ENCODE measurements around the gene IFIT1.

DNA sequence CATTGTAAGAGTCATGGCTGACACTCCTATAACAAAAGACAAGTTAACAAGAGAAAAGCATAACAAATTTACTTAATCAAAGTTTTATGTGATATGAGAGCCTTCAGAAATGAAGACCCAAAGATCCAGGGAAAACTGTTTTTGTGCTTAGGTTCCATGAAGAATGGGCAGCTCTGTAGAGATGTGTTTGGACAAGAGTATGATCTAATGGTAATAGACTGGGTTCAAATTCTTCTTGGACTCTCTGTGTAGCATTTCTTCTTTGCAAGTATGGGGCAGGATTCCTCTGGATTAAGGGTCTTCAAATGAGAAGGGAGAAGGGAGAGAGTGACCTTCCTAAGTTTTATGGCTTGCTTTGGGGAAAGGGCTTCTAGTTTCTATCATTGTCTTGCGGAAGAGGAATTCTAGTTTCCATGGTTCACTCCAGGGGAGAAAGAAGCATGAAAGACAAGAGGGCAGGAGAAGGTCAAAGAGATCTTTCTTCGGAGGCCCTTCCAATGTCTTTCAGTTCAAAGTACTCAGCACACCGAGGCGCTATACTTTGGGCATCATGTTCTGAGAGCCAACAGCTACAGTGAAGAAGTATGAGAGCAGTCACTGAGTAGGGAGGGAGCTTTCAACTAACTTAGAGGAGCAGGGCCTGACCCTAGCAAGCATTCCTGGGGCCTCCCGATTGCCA, 49.2 kb upstream of the IFIT1 start:
- TF ChIP-seq, protein P1, sequence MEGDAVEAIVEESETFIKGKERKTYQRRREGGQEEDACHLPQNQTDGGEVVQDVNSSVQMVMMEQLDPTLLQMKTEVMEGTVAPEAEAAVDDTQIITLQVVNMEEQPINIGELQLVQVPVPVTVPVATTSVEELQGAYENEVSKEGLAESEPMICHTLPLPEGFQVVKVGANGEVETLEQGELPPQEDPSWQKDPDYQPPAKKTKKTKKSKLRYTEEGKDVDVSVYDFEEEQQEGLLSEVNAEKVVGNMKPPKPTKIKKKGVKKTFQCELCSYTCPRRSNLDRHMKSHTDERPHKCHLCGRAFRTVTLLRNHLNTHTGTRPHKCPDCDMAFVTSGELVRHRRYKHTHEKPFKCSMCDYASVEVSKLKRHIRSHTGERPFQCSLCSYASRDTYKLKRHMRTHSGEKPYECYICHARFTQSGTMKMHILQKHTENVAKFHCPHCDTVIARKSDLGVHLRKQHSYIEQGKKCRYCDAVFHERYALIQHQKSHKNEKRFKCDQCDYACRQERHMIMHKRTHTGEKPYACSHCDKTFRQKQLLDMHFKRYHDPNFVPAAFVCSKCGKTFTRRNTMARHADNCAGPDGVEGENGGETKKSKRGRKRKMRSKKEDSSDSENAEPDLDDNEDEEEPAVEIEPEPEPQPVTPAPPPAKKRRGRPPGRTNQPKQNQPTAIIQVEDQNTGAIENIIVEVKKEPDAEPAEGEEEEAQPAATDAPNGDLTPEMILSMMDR (IDR thresholded peaks at IDR 0.05; ENCODE audit: low read depth, low read length, poor library complexity, severe bottlenecking): no peak
- no peak for TF ChIP-seq EZH2phosphoT487 (IDR thresholded peaks at IDR 0.05; ENCODE audit: borderline replicate concordance, low read length)

All from DOHH2 (cell line).